ENCODE measurements around the gene CGB5.
"Not testable (repeated sequence)": the region's sequence is repeated elsewhere in the genome, so short reads cannot be mapped to it uniquely, and the experiment has no call there.

CGB5 gene

GRCh38 chr19:49022116-49022515, 21.5 kb upstream of the CGB5 start:
- no peaks in the 10 kb centered on the region; the same call in 1 of the 2 replicates for H3K36me3 ChIP-seq (ENCODE audit: insufficient read depth, low read length)
- H3F3A ChIP-seq (ENCODE audit: low read depth) = no peaks in the 10 kb centered on the region
- H3K4me1 ChIP-seq (ENCODE audit: insufficient read depth, low read length, poor library complexity, severe bottlenecking) = peaks cover 7% of the 10 kb centered on the region
- H2AFZ ChIP-seq (ENCODE audit: low read length) = no peak overlapping the region
- H3K9ac ChIP-seq (ENCODE audit: low read depth, low read length, poor library complexity, severe bottlenecking) = no peak overlapping the region
- H3K79me2 ChIP-seq (ENCODE audit: insufficient read depth, low read length) = no peaks in the 10 kb centered on the region
- H3K4me2 ChIP-seq (ENCODE audit: low read depth, low read length, poor library complexity, severe bottlenecking) = no peak overlapping the region
- H3K9me3 ChIP-seq (ENCODE audit: insufficient read depth, low read depth, low read length) = no peaks in the 10 kb centered on the region
- no peak overlapping the region for H3K4me3 ChIP-seq (ENCODE audit: low read length, poor library complexity, severe bottlenecking)
- no peaks in the 10 kb centered on the region for H3K27me3 ChIP-seq (ENCODE audit: insufficient read depth, low read length, poor library complexity, severe bottlenecking)
- no peak for TF ChIP-seq CTCF (conservative IDR thresholded peaks at IDR 0.05; ENCODE audit: low read length)
- TF ChIP-seq EZH2phosphoT487 (IDR thresholded peaks at IDR 0.05; ENCODE audit: borderline replicate concordance) = no peak
- H3K9me2 ChIP-seq (replicated peaks; ENCODE audit: low read depth, low read length) = no peaks in the 10 kb centered on the region
- no peaks in the 10 kb centered on the region for H4K20me1 ChIP-seq (ENCODE audit: insufficient read depth, low read length, poor library complexity, severe bottlenecking)

GRCh38 chr19:49024233-49024632, 19.4 kb upstream of the CGB5 start, which contains the start of gene CGB3:
CGB3 (minus strand) TSS chr19:49024333; CDS start chr19:49023971, 362 bp downstream.
- not testable (repeated sequence) for H3K36me3 ChIP-seq (ENCODE audit: insufficient read depth, low read length); H3K27me3 ChIP-seq (ENCODE audit: insufficient read depth, low read length, poor library complexity, severe bottlenecking); H3K9me3 ChIP-seq (ENCODE audit: insufficient read depth, low read depth, low read length); H3K79me2 ChIP-seq (ENCODE audit: insufficient read depth, low read length); H3K4me2 ChIP-seq (ENCODE audit: low read depth, low read length, poor library complexity, severe bottlenecking); H3F3A ChIP-seq (ENCODE audit: low read depth); H3K4me3 ChIP-seq (ENCODE audit: low read length, poor library complexity, severe bottlenecking); H3K9ac ChIP-seq (ENCODE audit: low read depth, low read length, poor library complexity, severe bottlenecking); H2AFZ ChIP-seq (ENCODE audit: low read length); H3K4me1 ChIP-seq (ENCODE audit: insufficient read depth, low read length, poor library complexity, severe bottlenecking); H4K20me1 ChIP-seq (ENCODE audit: insufficient read depth, low read length, poor library complexity, severe bottlenecking); H3K9me2 ChIP-seq (replicated peaks; ENCODE audit: low read depth, low read length)

GRCh38 chr19:49025088-49025487, 18.6 kb upstream of the CGB5 start:
- not testable (repeated sequence) for H3K4me2 ChIP-seq (ENCODE audit: low read depth, low read length, poor library complexity, severe bottlenecking)

GRCh38 chr19:49025599-49025998, 18.0 kb upstream of the CGB5 start:
- not testable (repeated sequence) for H3K4me2 ChIP-seq (ENCODE audit: low read depth, low read length, poor library complexity, severe bottlenecking)

More at GRCh38 chr19:49025088-49025487, 18.6 kb upstream of the CGB5 start:
- H3K36me3 ChIP-seq (ENCODE audit: insufficient read depth, low read length); H3F3A ChIP-seq (ENCODE audit: low read depth); H3K9ac ChIP-seq (ENCODE audit: low read depth, low read length, poor library complexity, severe bottlenecking); H3K9me2 ChIP-seq (replicated peaks; ENCODE audit: low read depth, low read length); H3K79me2 ChIP-seq (ENCODE audit: insufficient read depth, low read length); H3K9me3 ChIP-seq (ENCODE audit: insufficient read depth, low read depth, low read length); H3K4me1 ChIP-seq (ENCODE audit: insufficient read depth, low read length, poor library complexity, severe bottlenecking); H4K20me1 ChIP-seq (ENCODE audit: insufficient read depth, low read length, poor library complexity, severe bottlenecking); H3K27me3 ChIP-seq (ENCODE audit: insufficient read depth, low read length, poor library complexity, severe bottlenecking); H3K4me3 ChIP-seq (ENCODE audit: low read length, poor library complexity, severe bottlenecking); H2AFZ ChIP-seq (ENCODE audit: low read length): not testable (repeated sequence)

GRCh38 chr19:49028686-49029085, 15.0 kb upstream of the CGB5 start:
- H3K9ac ChIP-seq (ENCODE audit: low read depth, low read length, poor library complexity, severe bottlenecking); H3F3A ChIP-seq (ENCODE audit: low read depth); H3K36me3 ChIP-seq (ENCODE audit: insufficient read depth, low read length); H3K4me1 ChIP-seq (ENCODE audit: insufficient read depth, low read length, poor library complexity, severe bottlenecking); H3K27me3 ChIP-seq (ENCODE audit: insufficient read depth, low read length, poor library complexity, severe bottlenecking); H2AFZ ChIP-seq (ENCODE audit: low read length); H3K4me2 ChIP-seq (ENCODE audit: low read depth, low read length, poor library complexity, severe bottlenecking); H3K79me2 ChIP-seq (ENCODE audit: insufficient read depth, low read length); H3K9me3 ChIP-seq (ENCODE audit: insufficient read depth, low read depth, low read length); H4K20me1 ChIP-seq (ENCODE audit: insufficient read depth, low read length, poor library complexity, severe bottlenecking); H3K4me3 ChIP-seq (ENCODE audit: low read length, poor library complexity, severe bottlenecking); H3K9me2 ChIP-seq (replicated peaks; ENCODE audit: low read depth, low read length): not testable (repeated sequence)

More at GRCh38 chr19:49025599-49025998, 18.0 kb upstream of the CGB5 start:
- H3K9me3 ChIP-seq (ENCODE audit: insufficient read depth, low read depth, low read length); H3K36me3 ChIP-seq (ENCODE audit: insufficient read depth, low read length); H3K4me1 ChIP-seq (ENCODE audit: insufficient read depth, low read length, poor library complexity, severe bottlenecking); H3K27me3 ChIP-seq (ENCODE audit: insufficient read depth, low read length, poor library complexity, severe bottlenecking); H2AFZ ChIP-seq (ENCODE audit: low read length); H4K20me1 ChIP-seq (ENCODE audit: insufficient read depth, low read length, poor library complexity, severe bottlenecking); H3F3A ChIP-seq (ENCODE audit: low read depth); H3K9ac ChIP-seq (ENCODE audit: low read depth, low read length, poor library complexity, severe bottlenecking); H3K79me2 ChIP-seq (ENCODE audit: insufficient read depth, low read length); H3K4me3 ChIP-seq (ENCODE audit: low read length, poor library complexity, severe bottlenecking); H3K9me2 ChIP-seq (replicated peaks; ENCODE audit: low read depth, low read length): not testable (repeated sequence)

- not testable (repeated sequence) for H3K4me3 ChIP-seq (ENCODE audit: low read length, poor library complexity, severe bottlenecking); H3K9me3 ChIP-seq (ENCODE audit: insufficient read depth, low read depth, low read length); H3K27me3 ChIP-seq (ENCODE audit: insufficient read depth, low read length, poor library complexity, severe bottlenecking); H3K9me2 ChIP-seq (replicated peaks; ENCODE audit: low read depth, low read length); H3K4me1 ChIP-seq (ENCODE audit: insufficient read depth, low read length, poor library complexity, severe bottlenecking); H3K9ac ChIP-seq (ENCODE audit: low read depth, low read length, poor library complexity, severe bottlenecking); H4K20me1 ChIP-seq (ENCODE audit: insufficient read depth, low read length, poor library complexity, severe bottlenecking); H2AFZ ChIP-seq (ENCODE audit: low read length); H3K36me3 ChIP-seq (ENCODE audit: insufficient read depth, low read length); H3K79me2 ChIP-seq (ENCODE audit: insufficient read depth, low read length); H3K4me2 ChIP-seq (ENCODE audit: low read depth, low read length, poor library complexity, severe bottlenecking); H3F3A ChIP-seq (ENCODE audit: low read depth)
Measured at GRCh38 chr19:49029749-49030148, 13.9 kb upstream of the CGB5 start.

GRCh38 chr19:49030323-49030722, 13.3 kb upstream of the CGB5 start:
- H3K9ac ChIP-seq (ENCODE audit: low read depth, low read length, poor library complexity, severe bottlenecking); H3K4me1 ChIP-seq (ENCODE audit: insufficient read depth, low read length, poor library complexity, severe bottlenecking); H3K27me3 ChIP-seq (ENCODE audit: insufficient read depth, low read length, poor library complexity, severe bottlenecking); H3K9me2 ChIP-seq (replicated peaks; ENCODE audit: low read depth, low read length); H3K9me3 ChIP-seq (ENCODE audit: insufficient read depth, low read depth, low read length); H3F3A ChIP-seq (ENCODE audit: low read depth); H2AFZ ChIP-seq (ENCODE audit: low read length); H3K79me2 ChIP-seq (ENCODE audit: insufficient read depth, low read length); H3K4me3 ChIP-seq (ENCODE audit: low read length, poor library complexity, severe bottlenecking); H3K4me2 ChIP-seq (ENCODE audit: low read depth, low read length, poor library complexity, severe bottlenecking); H3K36me3 ChIP-seq (ENCODE audit: insufficient read depth, low read length); H4K20me1 ChIP-seq (ENCODE audit: insufficient read depth, low read length, poor library complexity, severe bottlenecking): not testable (repeated sequence)

Data from Loucy (cell line).